ENCODE results near the gene UCP1.

Gene UCP1

DNA sequence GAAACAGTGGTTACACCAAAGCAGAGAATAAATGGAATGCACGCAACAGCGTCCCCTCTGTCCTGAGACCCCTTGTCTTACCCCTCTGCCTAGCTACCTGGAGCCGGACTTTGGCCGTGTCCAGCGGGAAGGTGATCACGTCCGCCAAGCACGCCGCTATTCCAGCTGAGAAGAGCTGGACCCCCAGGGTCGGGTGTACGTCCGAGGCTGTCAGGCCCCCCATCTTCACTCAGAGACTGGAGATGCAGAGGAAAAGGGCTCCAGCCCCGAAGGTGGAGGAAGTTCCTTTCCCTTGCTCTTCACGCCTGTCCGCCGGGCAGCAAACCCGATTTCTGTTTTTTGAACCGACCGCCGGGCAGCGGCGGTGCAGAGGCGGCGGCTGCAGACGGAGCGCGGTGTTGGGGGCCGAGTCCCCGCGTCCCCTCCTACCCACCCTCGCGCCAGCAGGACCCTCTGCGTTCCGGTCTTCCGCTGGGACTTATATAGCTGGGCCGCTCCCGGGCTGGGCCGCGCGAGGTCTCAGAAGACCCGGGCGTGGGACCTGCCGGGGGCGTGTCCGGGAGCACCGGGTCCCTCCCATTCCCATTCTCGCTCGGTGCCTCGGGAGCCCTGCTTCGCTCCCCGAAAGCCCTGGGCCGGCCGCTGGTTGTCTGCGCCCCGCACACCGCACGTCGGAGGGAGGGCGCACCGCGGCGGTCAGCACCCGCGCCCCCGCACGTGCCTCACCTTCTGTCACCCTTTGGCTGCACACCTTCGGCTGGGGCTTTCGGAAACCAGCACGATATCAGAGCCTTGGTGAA lies at the start of gene UCP1:
TSS of gene UCP1 (minus strand) at position 455 of the 800 bp plus-strand sequence. CDS start at position 223, 232 bp downstream.
- peak; percentile 12 to 14 for DNase-seq

DNA sequence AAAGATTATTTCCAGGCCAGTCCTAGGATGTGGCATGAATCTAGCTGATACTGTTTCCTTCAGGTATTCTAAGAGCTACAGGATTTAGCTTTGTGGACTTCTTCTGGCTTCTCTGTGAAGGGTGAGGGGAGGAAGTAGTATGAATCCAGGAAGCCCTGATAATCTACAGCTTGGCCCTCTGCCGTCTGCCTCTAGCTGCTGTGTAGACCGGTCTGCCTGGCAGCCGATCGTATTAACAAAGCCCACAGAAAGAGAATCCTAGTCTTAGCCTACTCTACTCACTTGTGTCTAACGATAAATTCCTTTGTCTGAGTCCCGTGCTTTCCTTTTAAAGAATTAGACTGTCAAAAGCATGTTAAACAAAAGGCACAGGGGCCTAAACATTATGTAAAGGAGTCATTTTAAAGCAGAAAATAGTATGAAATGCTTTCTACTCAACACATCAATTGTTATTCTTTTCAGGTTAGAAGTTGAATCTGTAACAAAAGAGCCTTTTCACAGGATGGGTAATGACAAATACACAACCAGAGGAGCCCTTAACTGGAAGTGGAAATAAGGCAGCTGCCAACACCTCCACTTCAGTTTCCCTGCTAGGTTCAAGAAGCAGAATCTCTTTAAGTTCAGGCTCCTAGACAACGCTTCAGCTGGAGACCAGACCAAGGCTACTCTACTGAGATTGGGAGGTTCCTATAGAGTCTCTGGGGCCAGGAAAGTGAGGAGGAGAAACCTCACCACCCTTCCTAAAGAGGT lies 48.9 kb upstream of the UCP1 start:
- DNase-seq: no peak

- no peak for DNase-seq
These were observed 46.7 kb upstream of the UCP1 start for GRCh38 chr4:140615451-140615850.

GRCh38 chr4:140612357-140612756 lies 43.6 kb upstream of the UCP1 start:
- peak; percentile 32 to 45 for DNase-seq

- no peak for DNase-seq
These were observed 43.1 kb upstream of the UCP1 start for GRCh38 chr4:140611854-140612253.

- peak; percentile 65 to 73 for DNase-seq
These were observed 41.0 kb upstream of the UCP1 start for GRCh38 chr4:140609548-140610425.

GRCh38 chr4:140607852-140608251 lies 39.1 kb upstream of the UCP1 start:
- no peak for DNase-seq

- no peak for DNase-seq
These were observed 35.8 kb upstream of the UCP1 start for GRCh38 chr4:140604544-140604943.

- no peak for DNase-seq
These were observed 34.5 kb upstream of the UCP1 start for GRCh38 chr4:140603286-140603685.

GRCh38 chr4:140602714-140603113 lies 34.0 kb upstream of the UCP1 start:
- no peak for DNase-seq

GRCh38 chr4:140600408-140600807 lies 31.6 kb upstream of the UCP1 start:
- DNase-seq: no peak

DNA sequence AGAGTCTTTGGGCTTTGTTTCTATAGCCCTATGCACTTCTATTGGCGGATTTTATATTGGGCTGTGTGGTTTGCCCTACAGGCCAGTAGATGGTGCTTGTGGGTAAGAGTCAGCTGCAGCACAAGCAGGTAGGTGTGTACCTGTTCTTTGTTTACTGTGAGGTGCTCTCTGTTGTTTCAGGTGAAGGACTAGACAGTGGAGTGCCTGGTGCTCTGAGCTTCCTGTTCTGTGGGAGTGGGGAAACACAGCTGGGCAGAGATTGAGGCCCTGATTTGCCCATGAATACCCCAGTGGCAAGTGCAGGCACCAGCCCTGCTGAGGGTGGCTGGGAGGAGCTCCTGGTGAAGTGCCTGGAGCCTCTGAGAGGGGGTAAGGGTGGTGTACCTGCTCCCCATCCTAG lies 26.3 kb upstream of the UCP1 start:
- peak in 1 of 2 experiments; percentile 14 for DNase-seq

- no peak for DNase-seq
These were observed 15.7 kb upstream of the UCP1 start for GRCh38 chr4:140584439-140584838.

DNA sequence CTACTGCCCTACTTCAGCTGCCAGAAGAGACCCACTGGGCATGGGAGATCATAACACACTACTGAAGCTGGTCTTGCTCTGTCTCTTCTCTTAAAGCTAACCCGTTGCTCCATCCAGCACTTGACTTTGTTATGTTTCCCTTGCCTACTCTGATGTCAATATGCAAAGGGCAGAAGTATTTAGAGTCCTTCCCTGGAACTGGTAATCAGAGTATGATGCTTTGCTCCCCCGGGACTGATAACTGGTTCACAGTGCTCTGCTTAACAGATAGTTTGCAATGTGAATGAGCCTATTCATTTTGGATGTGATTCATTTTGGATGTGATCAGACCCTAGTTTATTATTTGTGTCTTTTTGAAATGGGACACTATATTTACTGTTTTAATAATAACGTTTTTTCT lies 12.3 kb upstream of the UCP1 start:
- DNase-seq: no peak

GRCh38 chr4:140579278-140579677 lies 10.5 kb upstream of the UCP1 start:
- DNase-seq: no peak

DNA sequence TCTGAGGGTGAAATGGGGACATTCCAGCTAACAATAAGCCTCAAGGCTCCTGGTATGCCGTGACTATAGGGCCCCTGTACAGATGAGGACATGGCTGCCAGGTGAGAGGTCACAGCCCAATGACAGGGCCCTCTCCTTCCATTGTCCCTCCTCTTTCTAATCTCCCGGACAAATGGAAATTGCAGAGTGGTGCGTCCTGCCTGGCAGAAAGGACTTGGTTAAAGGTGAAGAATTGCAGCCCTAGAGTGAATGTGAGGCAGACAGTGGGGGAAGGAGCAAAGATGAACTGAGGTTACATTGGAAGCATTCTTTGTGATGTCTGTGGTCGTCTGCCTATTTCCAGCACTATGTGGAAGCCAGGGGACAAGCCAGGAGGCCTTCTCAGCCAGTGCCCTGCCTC lies 6.7 kb upstream of the UCP1 start:
- no peak for DNase-seq

- DNase-seq: no peak
These were observed 2.9 kb upstream of the UCP1 start for GRCh38 chr4:140571620-140572019.

DNA sequence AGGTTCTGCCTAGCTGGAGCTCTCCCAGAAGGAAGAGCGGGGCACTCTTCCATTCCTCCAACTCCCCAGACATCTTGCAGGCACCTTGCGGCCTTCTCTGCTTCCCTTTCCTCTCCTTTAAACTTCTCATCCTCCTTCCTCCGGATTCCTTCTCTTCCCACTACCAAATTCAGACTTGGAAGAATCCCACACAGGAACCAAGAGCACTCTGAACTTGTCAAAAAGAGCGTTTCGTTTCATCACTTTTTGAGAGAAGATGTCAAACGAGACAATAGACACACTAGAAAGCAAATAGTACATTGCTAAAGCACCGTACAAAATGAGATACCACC lies 512 bp upstream of the UCP1 start:
- DNase-seq: no peak

DNA sequence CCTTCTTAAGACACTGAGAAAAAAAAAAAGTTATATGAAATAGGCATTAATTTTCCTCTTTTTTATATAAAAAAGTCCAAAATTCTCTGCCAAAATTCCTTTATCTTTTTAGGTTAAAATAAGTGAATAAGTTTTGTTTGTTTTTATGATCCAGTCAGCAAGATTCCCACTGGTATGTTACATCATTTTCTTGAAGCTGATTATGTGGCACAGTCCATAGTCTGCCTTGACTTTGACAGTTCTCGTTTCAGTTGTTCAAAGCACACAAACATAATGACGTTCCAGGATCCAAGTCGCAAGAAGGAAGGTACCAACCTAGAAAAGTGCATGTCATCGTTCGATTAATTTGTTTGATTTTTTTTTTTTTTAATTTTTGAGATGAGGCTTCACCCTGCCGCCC lies 9.1 kb downstream of the UCP1 start:
- no peak for DNase-seq

- no peak for DNase-seq
These were observed 10.8 kb downstream of the UCP1 start for GRCh38 chr4:140557831-140558435.

DNA sequence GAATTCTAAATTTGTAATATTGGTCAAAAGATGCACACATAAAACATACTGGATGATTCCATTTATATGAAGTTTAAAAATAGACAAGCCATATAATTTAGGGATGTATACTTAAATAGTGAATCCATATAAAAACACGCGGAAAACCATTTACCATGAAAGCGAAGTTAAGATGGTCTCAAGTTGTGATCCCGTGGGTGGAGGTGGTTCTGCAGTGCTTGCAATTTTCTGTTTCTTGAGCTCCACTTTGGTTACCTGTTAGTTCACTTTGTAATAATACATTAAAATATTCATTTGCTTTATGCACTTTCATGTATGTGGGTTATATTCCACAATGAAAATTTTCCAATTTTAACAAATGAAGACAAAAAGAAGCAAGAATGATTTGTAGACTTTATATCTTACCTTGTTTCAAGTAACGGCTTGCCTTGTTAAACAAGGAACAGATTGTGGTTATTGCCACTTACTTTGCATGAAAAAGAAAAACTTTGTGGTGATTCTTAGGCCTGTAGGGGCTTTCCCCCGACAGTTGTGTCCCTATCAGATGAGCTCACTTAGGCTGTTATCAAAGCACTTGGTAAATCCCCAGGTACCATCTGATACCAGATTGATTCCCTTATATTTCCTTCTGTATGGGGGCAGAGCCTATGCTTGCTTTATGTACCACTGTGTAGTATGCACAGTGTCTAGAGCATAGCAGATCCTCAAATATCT lies 12.2 kb downstream of the UCP1 start:
- DNase-seq: no peak

DNA sequence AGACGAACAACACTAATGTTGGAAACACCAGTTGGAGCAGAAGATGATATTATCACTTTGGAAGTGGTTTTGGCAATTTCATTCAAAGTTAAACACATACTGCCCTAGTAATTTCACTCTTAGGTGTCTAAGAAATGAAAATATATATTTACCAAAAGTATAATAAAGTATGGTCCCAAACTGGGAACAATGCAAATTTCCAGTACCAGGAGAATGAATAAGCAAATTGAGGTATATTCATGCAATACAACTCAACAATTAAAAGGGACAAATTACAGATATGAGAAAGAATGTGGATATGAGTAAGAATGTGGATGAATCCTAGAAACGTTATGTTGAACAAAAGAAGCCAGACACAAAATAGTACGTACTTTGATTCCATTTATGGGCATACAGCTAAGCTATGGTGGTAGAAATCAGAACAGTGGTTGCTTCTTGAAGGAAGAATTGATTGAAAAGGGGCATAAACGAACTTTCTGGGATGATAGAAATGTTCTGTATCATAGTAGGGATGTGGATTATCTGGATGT lies 34.7 kb downstream of the UCP1 start:
- no peak for DNase-seq
